Measurements from ENCODE around the gene PDCL3.
A peak's percentile ranks its signal among the peaks of the same experiment; 100 is the strongest.

The PDCL3 gene

DNA sequence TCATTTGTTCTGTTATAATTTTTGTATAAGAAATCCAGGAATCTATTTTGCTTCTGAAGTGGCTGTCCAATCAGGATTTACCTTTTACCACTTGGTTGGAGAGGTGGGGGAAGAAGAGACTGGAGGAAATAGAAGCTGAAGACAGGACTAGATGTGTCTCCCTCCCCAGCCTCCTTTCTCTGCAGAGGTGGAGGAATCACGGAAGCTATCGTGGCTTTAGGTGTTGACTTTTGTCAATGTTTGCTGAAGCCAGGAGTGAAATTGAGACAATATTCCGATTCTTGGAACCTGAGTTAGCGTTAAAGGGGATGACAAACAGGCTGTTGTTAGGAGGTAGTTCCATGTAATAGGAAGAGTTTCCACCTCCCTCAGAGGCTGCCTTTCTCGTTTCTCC is 43.5 kb downstream of the PDCL3 start:
- DNase-seq (ENCODE audit: low read depth): no peak
- TF ChIP-seq, protein P1, sequence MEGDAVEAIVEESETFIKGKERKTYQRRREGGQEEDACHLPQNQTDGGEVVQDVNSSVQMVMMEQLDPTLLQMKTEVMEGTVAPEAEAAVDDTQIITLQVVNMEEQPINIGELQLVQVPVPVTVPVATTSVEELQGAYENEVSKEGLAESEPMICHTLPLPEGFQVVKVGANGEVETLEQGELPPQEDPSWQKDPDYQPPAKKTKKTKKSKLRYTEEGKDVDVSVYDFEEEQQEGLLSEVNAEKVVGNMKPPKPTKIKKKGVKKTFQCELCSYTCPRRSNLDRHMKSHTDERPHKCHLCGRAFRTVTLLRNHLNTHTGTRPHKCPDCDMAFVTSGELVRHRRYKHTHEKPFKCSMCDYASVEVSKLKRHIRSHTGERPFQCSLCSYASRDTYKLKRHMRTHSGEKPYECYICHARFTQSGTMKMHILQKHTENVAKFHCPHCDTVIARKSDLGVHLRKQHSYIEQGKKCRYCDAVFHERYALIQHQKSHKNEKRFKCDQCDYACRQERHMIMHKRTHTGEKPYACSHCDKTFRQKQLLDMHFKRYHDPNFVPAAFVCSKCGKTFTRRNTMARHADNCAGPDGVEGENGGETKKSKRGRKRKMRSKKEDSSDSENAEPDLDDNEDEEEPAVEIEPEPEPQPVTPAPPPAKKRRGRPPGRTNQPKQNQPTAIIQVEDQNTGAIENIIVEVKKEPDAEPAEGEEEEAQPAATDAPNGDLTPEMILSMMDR (conservative IDR thresholded peaks at IDR 0.05; ENCODE audit: low read depth, low read length): no peak
- no peak overlapping the region for H3K4me3 ChIP-seq (ENCODE audit: low read depth, low read length)

DNA sequence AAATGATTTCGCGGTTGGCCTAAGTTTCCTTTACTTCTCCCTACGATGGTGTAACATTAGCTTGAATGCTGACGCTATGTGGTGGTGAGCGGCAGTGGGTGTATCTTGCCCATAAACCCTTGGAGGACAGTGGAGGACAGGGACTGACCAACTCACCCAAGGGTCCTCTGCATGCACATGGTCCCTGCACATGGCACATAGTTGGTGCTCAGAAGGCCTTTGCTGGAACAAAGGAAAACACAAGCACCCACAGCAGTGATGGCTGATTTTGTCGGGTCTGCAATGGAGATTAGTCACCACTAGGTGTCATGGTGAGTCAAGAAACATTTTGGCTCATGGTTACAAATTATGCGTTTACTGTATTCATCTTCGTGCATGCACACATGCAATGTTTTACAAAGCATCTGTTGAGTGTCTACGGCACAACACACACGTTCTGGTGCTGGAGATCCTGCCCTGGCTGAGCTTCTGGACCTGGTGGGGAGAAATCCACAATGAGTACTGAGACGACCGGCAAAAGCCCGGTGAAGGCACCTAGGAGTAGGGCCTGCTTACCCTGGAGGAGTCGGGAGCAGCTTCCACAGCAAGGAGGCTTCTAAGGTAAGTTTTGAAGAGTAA is 44.0 kb downstream of the PDCL3 start:
- TF ChIP-seq, protein P1 (conservative IDR thresholded peaks at IDR 0.05; ENCODE audit: low read depth, low read length): peak; percentile 84
- peak; percentile 66 for DNase-seq (ENCODE audit: low read depth)
- no peak overlapping the region for H3K4me3 ChIP-seq (ENCODE audit: low read depth, low read length)

DNA sequence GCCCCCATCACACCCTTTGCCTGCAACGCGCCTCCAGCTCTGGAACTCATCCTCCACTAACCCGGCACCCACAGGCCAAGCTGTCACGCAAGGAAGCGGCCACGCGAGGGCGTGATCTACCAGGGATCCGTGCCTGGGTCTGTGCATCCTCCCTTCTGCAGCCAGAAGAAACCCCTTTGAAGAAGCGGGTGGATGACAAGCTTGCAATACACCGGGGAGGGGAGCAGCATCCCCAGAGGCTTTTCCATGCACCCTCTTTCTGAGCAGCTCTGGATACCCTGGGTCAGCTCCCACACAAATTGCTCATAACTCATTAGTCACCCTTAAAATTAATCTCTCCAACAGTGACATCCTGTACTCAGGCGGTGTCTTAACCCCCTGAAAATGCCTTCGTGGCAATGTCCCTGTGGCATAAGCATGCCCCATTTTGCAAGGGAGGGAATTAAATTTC is 47.6 kb downstream of the PDCL3 start:
- peak; percentile 76 for DNase-seq (ENCODE audit: low read depth)
- TF ChIP-seq, protein P1 (conservative IDR thresholded peaks at IDR 0.05; ENCODE audit: low read depth, low read length): peak; percentile 89
- no peak overlapping the region for H3K4me3 ChIP-seq (ENCODE audit: low read depth, low read length)

DNA sequence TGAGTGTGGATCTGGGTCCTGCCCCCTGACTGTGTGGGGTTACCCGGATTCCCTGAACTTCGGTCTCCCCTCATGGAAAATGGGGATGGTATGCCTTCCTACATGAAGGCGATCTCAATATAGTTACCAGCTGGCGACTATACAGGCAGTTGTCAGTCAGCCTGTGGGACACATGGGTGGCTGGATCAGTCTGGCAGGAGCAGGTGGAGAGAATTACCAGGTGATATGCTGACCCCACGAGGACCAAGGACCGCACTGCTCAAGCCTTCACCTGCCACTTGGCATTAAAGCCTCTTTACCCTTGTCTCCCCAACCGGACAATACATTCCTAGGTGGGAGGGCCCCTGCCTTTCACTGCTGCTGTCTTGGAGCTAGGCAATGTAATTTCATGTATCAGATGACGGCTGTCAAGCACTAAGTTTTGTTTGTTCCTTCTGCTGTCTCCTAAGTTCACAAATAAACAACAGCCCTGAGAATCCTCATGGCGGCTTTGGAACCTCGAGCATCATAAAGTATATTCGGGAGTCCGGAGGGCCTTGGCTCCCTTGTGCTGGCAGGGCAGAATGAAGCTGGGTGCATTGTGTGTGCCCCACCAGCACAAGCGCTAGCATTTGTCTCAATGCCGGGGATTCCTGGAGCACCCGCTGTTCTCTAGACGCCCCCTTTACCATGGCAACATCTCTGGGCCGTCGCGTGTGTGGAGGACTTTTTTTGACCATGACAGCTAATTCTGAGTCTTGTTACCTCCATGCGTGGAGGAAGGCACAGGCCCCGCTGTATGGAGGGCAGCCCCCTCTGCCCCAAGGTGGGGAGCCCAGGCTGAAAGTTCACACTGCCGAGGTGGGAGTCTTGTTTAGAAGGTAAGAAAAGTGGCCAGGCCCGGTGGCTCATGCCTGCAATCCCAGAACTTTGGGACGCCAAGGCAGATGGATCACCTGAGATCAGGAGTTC is 48.6 kb downstream of the PDCL3 start:
- no peak for DNase-seq (ENCODE audit: low read depth)
- no peak overlapping the region for H3K4me3 ChIP-seq (ENCODE audit: low read depth, low read length)
- TF ChIP-seq, protein P1 (conservative IDR thresholded peaks at IDR 0.05; ENCODE audit: low read depth, low read length): no peak

DNA sequence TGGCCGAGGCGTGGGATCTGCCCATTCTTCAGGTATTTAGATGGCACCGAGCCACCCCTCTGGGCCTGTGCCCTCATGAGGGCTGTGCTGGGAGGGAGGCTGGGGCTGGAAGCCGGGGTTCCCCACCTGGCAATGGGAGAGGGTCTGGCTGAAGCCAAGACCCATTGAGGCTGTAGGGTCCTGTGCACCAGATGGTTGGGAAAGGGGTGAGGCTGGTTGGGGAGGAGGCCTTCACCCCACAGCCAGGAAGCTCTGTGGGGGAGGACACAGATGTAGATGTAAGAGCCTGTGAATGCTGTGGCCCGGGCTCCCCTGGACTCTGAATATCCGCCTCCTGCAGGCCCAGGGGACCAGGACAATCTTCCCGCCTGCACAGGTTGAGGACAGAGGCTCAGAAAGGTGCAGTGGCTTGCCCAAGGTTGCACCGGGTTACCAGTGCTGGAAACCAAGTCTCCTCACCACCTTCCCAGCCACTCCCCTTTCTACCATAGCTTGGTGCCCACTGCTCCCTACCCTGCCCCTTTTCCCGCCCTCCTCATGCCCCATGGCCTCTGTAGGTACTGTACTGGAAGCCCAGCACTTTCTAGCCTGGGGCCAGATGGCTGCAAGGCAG is 49.7 kb downstream of the PDCL3 start:
- no peak for DNase-seq (ENCODE audit: low read depth)
- TF ChIP-seq, protein P1 (conservative IDR thresholded peaks at IDR 0.05; ENCODE audit: low read depth, low read length): no peak
- no peak overlapping the region for H3K4me3 ChIP-seq (ENCODE audit: low read depth, low read length)

DNA sequence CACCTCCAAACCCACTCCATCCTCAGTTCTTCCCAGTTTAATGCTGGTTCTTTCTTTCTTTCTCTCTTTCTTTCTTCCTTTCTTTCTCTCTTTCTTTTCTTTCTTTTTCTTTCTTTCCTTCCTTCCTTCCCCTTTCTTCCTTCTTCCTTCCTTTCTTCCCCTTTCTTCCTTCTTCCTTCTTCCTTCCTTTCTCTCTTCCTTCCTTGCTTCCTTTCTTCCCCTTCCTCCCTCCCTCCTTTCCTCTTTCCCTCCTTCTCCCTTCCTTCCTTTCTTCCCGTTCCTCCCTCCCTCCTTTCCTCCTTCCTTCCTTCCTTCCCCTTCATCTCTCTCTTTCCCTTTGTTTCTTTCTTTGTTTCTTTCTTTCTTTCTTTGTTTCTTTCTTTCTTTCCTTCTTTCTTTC is 50.9 kb downstream of the PDCL3 start:
- DNase-seq (ENCODE audit: low read depth): no peak
- TF ChIP-seq, protein P1 (conservative IDR thresholded peaks at IDR 0.05; ENCODE audit: low read depth, low read length): no peak
- no peak overlapping the region for H3K4me3 ChIP-seq (ENCODE audit: low read depth, low read length)

Data from choroid plexus epithelial cell (primary cell).